Adrenal gland (tissue), 12 donors: ENCODE results near the gene ZBTB4. TPM values are rescaled to one million over a fixed set of nuclear protein-coding genes. Genes with fewer than 3 reads are reported as not detected.

Source experiments
- DNase-seq, 7 donors: peaks; one replicate each; pipeline ENCODE4 v3.0.0-alpha.2; 2019 to 2020
- H3K27ac ChIP-seq, 5 donors: fragments of 200-600 bp; sonication (generic) in 4 of 5; 1 replicate in 3 of 5; 2 replicates in 2 of 5; pipeline versions ENCODE4 v1.5.1 to v1.8.0; 2016 to 2020; ENCODE audit warnings: mild to moderate bottlenecking in 1 of 5
- H3K27me3 ChIP-seq: fragments of 200-600 bp; 2 replicates; pipeline ENCODE4 v1.8.0; 2021
- H3K36me3 ChIP-seq, 2 donors: fragments of 200-600 bp; replicated peaks in 1 of 2; 1 replicate in 1 of 2; 2 replicates in 1 of 2; pipeline versions ENCODE4 v1.5.1 to v1.8.0; 2018 to 2022
- H3K4me1 ChIP-seq, 2 donors: fragments of 200-600 bp; replicated peaks in 1 of 2; 1 replicate in 1 of 2; 2 replicates in 1 of 2; pipeline versions ENCODE4 v1.5.1 to v1.8.0; 2018 to 2021
- H3K4me3 ChIP-seq, 4 donors: fragments of 200-600 bp; sonication (generic) in 3 of 4; one replicate each; pipeline ENCODE4 v1.5.1; 2016 to 2018
- H3K9me3 ChIP-seq, 3 donors: fragments of 200-600 bp; sonication (generic) in 1 of 3; replicated peaks in 1 of 3; 1 replicate in 2 of 3; 2 replicates in 1 of 3; pipeline versions ENCODE4 v1.5.1 to v1.8.0; 2016 to 2021
- POLR2A ChIP-seq, 2 donors: fragments of 450-650 bp; IDR thresholded peaks; one replicate each; pipeline ENCODE4 v1.6.1; 2017; ENCODE audit warnings: antibody characterized with exemption in 2 of 2, mild to moderate bottlenecking in 2 of 2, moderate library complexity in 1 of 2
- WGBS, 4 donors: extraction: QIAGEN DNeasy Blood & Tissue Kit in 2 of 4; methylation state at CpG; one replicate each; pipeline versions ENCODE4 v1.1.5 to v1.1.7; 2013 to 2017; 5-methylcytosine and 5-hydroxymethylcytosine counted together
- intact Hi-C, 2 donors: fragments of 100-400 bp; cut with DNase I; formaldehyde crosslinking; loops; one replicate each; pipeline versions ENCODE4 v1.14.1 to v1.15.0; 2022 to 2023
- polyA plus RNA-seq, 3 donors: library from polyadenylated mRNA; stranded (reverse); fragments of 200-250 nt in 2 of 3; fragments of 350-450 nt in 1 of 3; fragmentation: Illumina TruSeq in 1 of 3; extraction: RNeasy Lipid Tissue Mini Kit (QIAGEN cat#74804) in 1 of 3; gene quantifications; one replicate each; pipeline ENCODE4 v1.2.3, GENCODE V29; 2013 to 2014
- total RNA-seq, 9 donors: library from RNA; depleted of rRNA in 4 of 9; stranded (reverse); fragments of >200 nt in 4 of 9; fragments of 120-200 nt in 1 of 9; fragmentation: NEBNext Ultra II Directional in 1 of 9; extraction: Animal tissue kit (Norgen Biotek cat#: 25700) in 1 of 9; gene quantifications; one replicate each; pipeline versions ENCODE4 v1.1.0 to v1.2.4, GENCODE V29; 2013 to 2023
- TF ChIP-seq, protein P1 (sequence below), 6 experiments: fragments of 450-650 bp in 4 of 6; fragments of 200-600 bp in 2 of 6; sonication (generic) in 1 of 6; IDR thresholded peaks; 1 replicate in 5 of 6; 2 replicates in 1 of 6; pipeline versions ENCODE4 v1.5.1 to v1.8.0; 2016 to 2021; ENCODE audit warnings: antibody characterized with exemption in 6 of 6, mild to moderate bottlenecking in 2 of 6, moderate library complexity in 1 of 6
- donor health status: healthy with polysubstance abuse.
- donor health status: Bipolar disorder and iron deficiency.
- donor health status: DM: yes; HTN: yes; CAD: no.
- donor health status: DM: no; HTN: no; CAD: no.
- donor health status: DM: no; HTN: no; CAD: no.
- donor health status: DM: yes; HTN: yes; CAD: no.

ZBTB4 gene
- total and polyA plus RNA-seq, 12 donors: 16.6 to 111 (median 66.5) TPM

DNA sequence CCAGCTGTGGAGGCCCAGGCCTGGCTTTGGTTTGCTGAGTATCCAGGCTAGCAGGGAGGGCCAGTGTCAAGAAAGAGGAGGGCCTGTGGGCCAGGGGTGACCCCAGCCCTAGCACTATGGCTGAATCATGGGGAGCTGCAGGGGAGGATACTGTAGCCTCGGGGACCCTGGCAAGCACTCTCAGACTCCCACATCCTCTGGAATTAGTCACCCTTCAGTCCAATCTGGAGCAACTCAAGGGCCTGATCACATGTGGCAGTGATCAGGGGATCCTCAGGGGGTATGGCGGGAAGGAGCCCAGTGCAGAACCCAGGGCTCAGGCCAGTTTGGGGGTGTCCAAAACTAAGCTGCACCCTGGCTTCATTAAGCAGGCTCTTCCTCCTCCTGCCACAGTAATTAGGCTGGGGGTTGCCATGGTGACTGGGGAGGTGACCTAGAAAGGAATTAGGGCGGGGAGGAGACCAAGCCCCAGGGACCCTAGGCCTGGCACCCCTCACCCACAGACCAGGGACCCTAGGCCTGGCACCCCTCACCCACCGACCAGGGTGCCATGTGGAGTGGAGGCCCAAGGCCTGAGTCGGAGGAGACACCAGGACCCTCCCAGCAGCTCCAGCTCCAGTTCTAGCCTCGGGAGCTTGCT, 66.0 kb downstream of the ZBTB4 start:
- no peak overlapping the region for H3K4me3 ChIP-seq
- 74 to 80% (median 79%) methylated on average over 3 to 6 of the region's 6 CpGs for WGBS, 4 donors
- H3K36me3 ChIP-seq: no peaks in the 10 kb centered on the region
- no peaks in the 10 kb centered on the region for H3K4me1 ChIP-seq
- no peaks in the 10 kb centered on the region for H3K27me3 ChIP-seq
- no peak for DNase-seq
- intact Hi-C loops: no loop called here
- no peak overlapping the region for H3K27ac ChIP-seq
- TF ChIP-seq POLR2A (IDR thresholded peaks at IDR 0.05): no peak
- TF ChIP-seq, protein P1, sequence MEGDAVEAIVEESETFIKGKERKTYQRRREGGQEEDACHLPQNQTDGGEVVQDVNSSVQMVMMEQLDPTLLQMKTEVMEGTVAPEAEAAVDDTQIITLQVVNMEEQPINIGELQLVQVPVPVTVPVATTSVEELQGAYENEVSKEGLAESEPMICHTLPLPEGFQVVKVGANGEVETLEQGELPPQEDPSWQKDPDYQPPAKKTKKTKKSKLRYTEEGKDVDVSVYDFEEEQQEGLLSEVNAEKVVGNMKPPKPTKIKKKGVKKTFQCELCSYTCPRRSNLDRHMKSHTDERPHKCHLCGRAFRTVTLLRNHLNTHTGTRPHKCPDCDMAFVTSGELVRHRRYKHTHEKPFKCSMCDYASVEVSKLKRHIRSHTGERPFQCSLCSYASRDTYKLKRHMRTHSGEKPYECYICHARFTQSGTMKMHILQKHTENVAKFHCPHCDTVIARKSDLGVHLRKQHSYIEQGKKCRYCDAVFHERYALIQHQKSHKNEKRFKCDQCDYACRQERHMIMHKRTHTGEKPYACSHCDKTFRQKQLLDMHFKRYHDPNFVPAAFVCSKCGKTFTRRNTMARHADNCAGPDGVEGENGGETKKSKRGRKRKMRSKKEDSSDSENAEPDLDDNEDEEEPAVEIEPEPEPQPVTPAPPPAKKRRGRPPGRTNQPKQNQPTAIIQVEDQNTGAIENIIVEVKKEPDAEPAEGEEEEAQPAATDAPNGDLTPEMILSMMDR (IDR thresholded peaks at IDR 0.05): no peak
- no peaks in the 10 kb centered on the region for H3K9me3 ChIP-seq

DNA sequence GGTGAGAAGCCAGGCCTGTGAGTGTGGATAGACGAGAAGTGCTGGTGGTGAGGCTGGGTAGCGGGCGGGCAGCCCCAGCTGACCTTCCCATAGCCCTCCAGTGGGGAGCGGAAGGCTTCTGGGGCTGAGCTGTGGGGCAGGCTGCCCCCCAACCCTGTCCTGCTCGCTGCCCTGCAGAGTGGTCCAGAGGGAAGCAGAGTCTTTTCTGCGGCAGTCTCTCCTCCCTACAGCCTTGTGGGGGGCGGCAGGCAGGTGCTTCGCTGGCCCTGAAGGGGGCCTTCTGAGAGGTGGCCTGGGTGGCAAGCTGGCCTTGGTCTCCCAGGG, 68.0 kb downstream of the ZBTB4 start:
- no peak for DNase-seq
- Histone ChIP-seq H3K9me3 (no peaks in the 10 kb centered on the region), H3K27me3 (no peaks in the 10 kb centered on the region), H3K4me1 (no peaks in the 10 kb centered on the region), H3K4me3 (no peak overlapping the region), H3K27ac (no peak overlapping the region), H3K36me3 (no peaks in the 10 kb centered on the region)
- WGBS, 4 donors: 77 to 96% (median 94%) methylated on average over 5 to 8 of the region's 8 CpGs
- no peak for TF ChIP-seq POLR2A (IDR thresholded peaks at IDR 0.05)
- TF ChIP-seq, protein P1 (IDR thresholded peaks at IDR 0.05): no peak
- intact Hi-C loops: no loop called here

DNA sequence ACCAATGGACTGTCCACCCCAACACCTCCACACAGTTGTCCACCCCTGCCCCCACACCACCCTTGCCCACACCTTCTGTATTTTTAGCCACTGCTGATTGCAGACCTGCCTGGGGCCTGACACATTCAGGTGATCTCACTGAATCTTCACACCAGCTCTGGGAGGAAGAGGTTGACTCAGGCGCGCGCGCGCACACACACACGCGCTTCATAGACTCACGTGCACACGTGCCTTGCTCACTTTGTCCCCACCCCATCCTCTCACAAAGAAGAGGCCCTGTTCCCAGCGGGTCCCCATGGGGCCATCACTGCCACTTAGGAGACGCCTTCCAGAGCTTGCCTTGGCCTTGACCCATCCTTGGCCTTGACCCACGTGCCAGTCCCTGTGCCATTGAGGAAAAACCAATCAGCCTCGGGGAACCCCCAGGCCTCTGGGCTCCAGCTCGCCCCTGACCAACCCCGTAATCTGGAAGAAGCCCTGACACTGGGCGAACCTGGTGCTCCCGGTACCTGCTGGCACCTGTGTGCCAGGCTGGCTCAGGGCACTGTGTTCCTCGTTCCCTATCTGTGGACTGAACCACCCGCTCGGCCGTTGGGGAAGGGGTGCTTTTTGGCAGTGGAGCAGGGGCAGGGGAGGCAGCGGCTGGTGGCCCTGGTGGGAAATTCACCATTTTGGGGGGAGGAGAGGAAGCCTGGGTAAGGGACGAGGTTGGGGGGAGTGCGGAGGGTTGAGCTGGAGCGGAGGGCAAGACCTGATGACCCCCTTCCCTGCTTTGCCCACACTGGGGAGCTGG, 68.6 kb downstream of the ZBTB4 start:
- intact Hi-C loops: no loop called here
- 86 to 94% (median 90%) methylated on average over 17 to 25 of the region's 25 CpGs for WGBS, 4 donors
- no peak overlapping the region for H3K4me3 ChIP-seq
- DNase-seq: no peak
- H3K27ac ChIP-seq: no peak overlapping the region
- TF ChIP-seq, protein P1 (IDR thresholded peaks at IDR 0.05): no peak
- TF ChIP-seq POLR2A (IDR thresholded peaks at IDR 0.05): no peak
- H3K4me1 ChIP-seq: no peaks in the 10 kb centered on the region
- H3K27me3 ChIP-seq: no peaks in the 10 kb centered on the region
- no peaks in the 10 kb centered on the region for H3K9me3 ChIP-seq
- H3K36me3 ChIP-seq: no peaks in the 10 kb centered on the region

DNA sequence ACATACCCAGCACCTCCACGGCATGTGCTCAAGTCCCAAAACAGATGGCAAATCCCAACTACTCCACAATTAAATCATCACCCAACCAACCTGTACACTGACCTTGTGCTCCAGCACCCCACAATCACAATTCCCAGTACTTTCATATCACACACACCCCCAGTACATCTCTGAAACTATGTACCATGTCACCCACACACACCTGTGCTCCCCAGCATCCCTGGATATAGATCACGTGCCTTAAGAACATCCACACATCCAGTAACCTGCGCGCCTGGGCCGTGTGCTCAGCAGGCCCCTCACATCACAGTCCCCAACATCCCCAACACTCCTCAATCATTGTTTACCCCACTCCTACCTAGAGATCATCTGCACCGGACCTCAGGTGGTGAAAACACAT, 69.7 kb downstream of the ZBTB4 start:
- TF ChIP-seq, protein P1 (IDR thresholded peaks at IDR 0.05): no peak
- no peak for TF ChIP-seq POLR2A (IDR thresholded peaks at IDR 0.05)
- 93 to 95% (median 94%) methylated on average over 5 to 6 of the region's 6 CpGs for WGBS, 4 donors

More for the DNA sequence above, 69.7 kb downstream of the ZBTB4 start:
- Histone ChIP-seq H3K4me1 (peaks cover 0 to 6% of the 10 kb centered on the region in 2 donors), H3K4me3 (no peak overlapping the region), H3K27me3 (no peaks in the 10 kb centered on the region), H3K9me3 (no peaks in the 10 kb centered on the region), H3K27ac (no peak overlapping the region), H3K36me3 (no peaks in the 10 kb centered on the region)
- DNase-seq: no peak
- intact Hi-C loops: no loop called here

Other genes starting within 250 kb of the ZBTB4 start
Only the 30 nearest of the 40 such genes appear.
- 10 to 100 TPM in 4 of 9 donors, 1 to 10 TPM in 5; 1.8 to 30.0 (median 7.8) TPM for gene SLC2A4, start 197.9 kb downstream of the ZBTB4 start, total RNA-seq
- gene SLC2A4, start 197.9 kb downstream of the ZBTB4 start, polyA plus RNA-seq: 10 to 100 TPM in 1 of 3 donors, 1 to 10 TPM in 1, under 1 TPM in 1; 0.75 to 12.7 (median 5.6) TPM
- under 1 TPM in 4 of 9 donors, not detected in 5; 0.06 to 0.28 (median 0.09) TPM for gene YBX2, start 185.0 kb downstream of the ZBTB4 start, total RNA-seq
- gene YBX2, start 185.0 kb downstream of the ZBTB4 start, polyA plus RNA-seq: 1 to 10 TPM in 1 of 3 donors, under 1 TPM in 1, not detected in 1; 0.88 to 1.4 TPM
- 100 to 1,000 TPM; 110 to 666 (median 262) TPM for gene EIF5A, start 172.0 kb downstream of the ZBTB4 start, total RNA-seq
- gene EIF5A, start 172.0 kb downstream of the ZBTB4 start, polyA plus RNA-seq: 100 to 1,000 TPM; 469 to 594 (median 589) TPM
- 100 to 1,000 TPM in 5 of 9 donors, 10 to 100 TPM in 4; 69.1 to 124 (median 100) TPM for gene GPS2, start 164.3 kb downstream of the ZBTB4 start, total RNA-seq
- 100 to 1,000 TPM; 167 to 196 (median 191) TPM for gene GPS2, start 164.3 kb downstream of the ZBTB4 start, polyA plus RNA-seq
- 10 to 100 TPM; 10.4 to 46.9 (median 25.0) TPM for gene NEURL4, start 150.3 kb downstream of the ZBTB4 start, total RNA-seq
- 100 to 1,000 TPM in 1 of 3 donors, 10 to 100 TPM in 1, 1 to 10 TPM in 1; 8.7 to 111 (median 45.5) TPM for gene NEURL4, start 150.3 kb downstream of the ZBTB4 start, polyA plus RNA-seq
- gene ACAP1, start 143.1 kb downstream of the ZBTB4 start, total RNA-seq: 10 to 100 TPM in 4 of 9 donors, 1 to 10 TPM in 5; 2.9 to 54.7 (median 9.7) TPM
- gene ACAP1, start 143.1 kb downstream of the ZBTB4 start, polyA plus RNA-seq: 10 to 100 TPM in 2 of 3 donors, 1 to 10 TPM in 1; 2.1 to 54.1 (median 21.9) TPM
- gene KCTD11, start 127.5 kb downstream of the ZBTB4 start, total RNA-seq: 10 to 100 TPM in 6 of 9 donors, 1 to 10 TPM in 3; 6.8 to 13.8 (median 11.5) TPM
- 1 to 10 TPM; 5.2 to 10.0 (median 7.1) TPM for gene KCTD11, start 127.5 kb downstream of the ZBTB4 start, polyA plus RNA-seq
- gene TMEM95, start 124.5 kb downstream of the ZBTB4 start, total RNA-seq: not detected
- gene TMEM95, start 124.5 kb downstream of the ZBTB4 start, polyA plus RNA-seq: not detected
- gene TNK1, start 98.5 kb downstream of the ZBTB4 start, total RNA-seq: 1 to 10 TPM in 7 of 9 donors, under 1 TPM in 2; 0.06 to 8.7 (median 2.1) TPM
- 1 to 10 TPM in 2 of 3 donors, under 1 TPM in 1; 0.13 to 3.9 (median 1.6) TPM for gene TNK1, start 98.5 kb downstream of the ZBTB4 start, polyA plus RNA-seq
- gene PLSCR3, start 85.1 kb downstream of the ZBTB4 start, total RNA-seq: 10 to 100 TPM in 8 of 9 donors, 1 to 10 TPM in 1; 7.7 to 34.5 (median 27.0) TPM
- gene PLSCR3, start 85.1 kb downstream of the ZBTB4 start, polyA plus RNA-seq: 10 to 100 TPM; 13.2 to 42.5 (median 32.9) TPM
- gene TMEM256, start 75.5 kb downstream of the ZBTB4 start, total RNA-seq: 100 to 1,000 TPM in 3 of 9 donors, 10 to 100 TPM in 6; 52.9 to 205 (median 92.4) TPM
- gene TMEM256, start 75.5 kb downstream of the ZBTB4 start, polyA plus RNA-seq: 100 to 1,000 TPM in 2 of 3 donors, 10 to 100 TPM in 1; 48.5 to 334 (median 254) TPM
- 10 to 100 TPM in 6 of 9 donors, 1 to 10 TPM in 3; 2.8 to 34.8 (median 14.4) TPM for gene NLGN2, start 71.8 kb downstream of the ZBTB4 start, total RNA-seq
- gene NLGN2, start 71.8 kb downstream of the ZBTB4 start, polyA plus RNA-seq: 10 to 100 TPM in 2 of 3 donors, 1 to 10 TPM in 1; 7.7 to 44.6 (median 28.1) TPM
- gene SPEM1, start 59.3 kb downstream of the ZBTB4 start, total RNA-seq: not detected
- gene SPEM1, start 59.3 kb downstream of the ZBTB4 start, polyA plus RNA-seq: not detected
- gene SPEM2, start 54.0 kb downstream of the ZBTB4 start, total RNA-seq: not detected
- gene SPEM2, start 54.0 kb downstream of the ZBTB4 start, polyA plus RNA-seq: not detected
- not detected for gene SPEM3, start 50.8 kb downstream of the ZBTB4 start, total RNA-seq
- not detected for gene SPEM3, start 50.8 kb downstream of the ZBTB4 start, polyA plus RNA-seq
- 10 to 100 TPM in 4 of 9 donors, 1 to 10 TPM in 5; 5.7 to 26.6 (median 8.8) TPM for gene TMEM102, start 44.2 kb downstream of the ZBTB4 start, total RNA-seq
- gene TMEM102, start 44.2 kb downstream of the ZBTB4 start, polyA plus RNA-seq: 1 to 10 TPM; 2.1 to 8.7 (median 6.6) TPM
- 10 to 100 TPM; 12.1 to 76.7 (median 23.4) TPM for gene FGF11, start 40.1 kb downstream of the ZBTB4 start, total RNA-seq
- gene FGF11, start 40.1 kb downstream of the ZBTB4 start, polyA plus RNA-seq: 10 to 100 TPM; 10.2 to 33.2 (median 19.2) TPM
- 10 to 100 TPM; 18.7 to 56.3 (median 37.9) TPM for gene CHRNB1, start 34.6 kb downstream of the ZBTB4 start, total RNA-seq
- gene CHRNB1, start 34.6 kb downstream of the ZBTB4 start, polyA plus RNA-seq: 10 to 100 TPM; 32.2 to 40.8 (median 32.9) TPM
- not detected for gene SLC35G6, start 1.8 kb upstream of the ZBTB4 start, total RNA-seq
- under 1 TPM in 1 of 3 donors, not detected in 2; 0.24 TPM for gene SLC35G6, start 1.8 kb upstream of the ZBTB4 start, polyA plus RNA-seq
- 100 to 1,000 TPM in 5 of 9 donors, 10 to 100 TPM in 4; 34.9 to 172 (median 117) TPM for gene POLR2A, start 4.7 kb upstream of the ZBTB4 start, total RNA-seq
- gene POLR2A, start 4.7 kb upstream of the ZBTB4 start, polyA plus RNA-seq: 10 to 100 TPM; 19.3 to 80.4 (median 58.7) TPM
- 100 to 1,000 TPM in 2 of 9 donors, 10 to 100 TPM in 6, 1 to 10 TPM in 1; 3.3 to 134 (median 52.8) TPM for gene TNFSF12, start 69.4 kb upstream of the ZBTB4 start, total RNA-seq
- 10 to 100 TPM; 18.8 to 70.8 (median 65.6) TPM for gene TNFSF12, start 69.4 kb upstream of the ZBTB4 start, polyA plus RNA-seq
- 10 to 100 TPM in 8 of 9 donors, under 1 TPM in 1; 1.00 to 75.2 (median 43.7) TPM for gene TNFSF13, start 79.1 kb upstream of the ZBTB4 start, total RNA-seq
- 10 to 100 TPM; 19.4 to 39.1 (median 25.2) TPM for gene TNFSF13, start 79.1 kb upstream of the ZBTB4 start, polyA plus RNA-seq
- gene SENP3, start 82.3 kb upstream of the ZBTB4 start, total RNA-seq: 10 to 100 TPM; 28.4 to 55.3 (median 44.2) TPM
- 10 to 100 TPM; 29.0 to 72.4 (median 38.4) TPM for gene SENP3, start 82.3 kb upstream of the ZBTB4 start, polyA plus RNA-seq
- 100 to 1,000 TPM in 6 of 9 donors, 10 to 100 TPM in 3; 19.4 to 177 (median 157) TPM for gene CD68, start 100.0 kb upstream of the ZBTB4 start, total RNA-seq
- gene CD68, start 100.0 kb upstream of the ZBTB4 start, polyA plus RNA-seq: 100 to 1,000 TPM in 2 of 3 donors, 10 to 100 TPM in 1; 32.3 to 207 (median 133) TPM
- 100 to 1,000 TPM in 6 of 9 donors, 10 to 100 TPM in 3; 65.9 to 267 (median 124) TPM for gene MPDU1, start 104.2 kb upstream of the ZBTB4 start, total RNA-seq
- gene MPDU1, start 104.2 kb upstream of the ZBTB4 start, polyA plus RNA-seq: 100 to 1,000 TPM in 1 of 3 donors, 10 to 100 TPM in 2; 70.1 to 200 (median 81.6) TPM
- 1 to 10 TPM in 1 of 9 donors, under 1 TPM in 6, not detected in 2; 0.42 to 2.0 (median 0.92) TPM for gene SOX15, start 110.5 kb upstream of the ZBTB4 start, total RNA-seq
- 1 to 10 TPM in 2 of 3 donors, under 1 TPM in 1; 0.29 to 2.4 (median 1.9) TPM for gene SOX15, start 110.5 kb upstream of the ZBTB4 start, polyA plus RNA-seq
- gene FXR2, start 135.3 kb upstream of the ZBTB4 start, total RNA-seq: 10 to 100 TPM; 35.6 to 68.6 (median 45.5) TPM
- 10 to 100 TPM; 42.2 to 73.1 (median 42.4) TPM for gene FXR2, start 135.3 kb upstream of the ZBTB4 start, polyA plus RNA-seq
- gene SAT2, start 148.2 kb upstream of the ZBTB4 start, total RNA-seq: 100 to 1,000 TPM; 165 to 403 (median 233) TPM
- 100 to 1,000 TPM; 190 to 700 (median 511) TPM for gene SAT2, start 148.2 kb upstream of the ZBTB4 start, polyA plus RNA-seq
- gene SHBG, start 150.5 kb upstream of the ZBTB4 start, total RNA-seq: 1 to 10 TPM in 8 of 9 donors, under 1 TPM in 1; 0.30 to 2.9 (median 1.9) TPM
- 1 to 10 TPM; 1.2 to 3.8 (median 2.0) TPM for gene SHBG, start 150.5 kb upstream of the ZBTB4 start, polyA plus RNA-seq
- gene ATP1B2, start 171.3 kb upstream of the ZBTB4 start, total RNA-seq: 10 to 100 TPM in 5 of 9 donors, 1 to 10 TPM in 4; 1.2 to 32.6 (median 14.5) TPM
- gene ATP1B2, start 171.3 kb upstream of the ZBTB4 start, polyA plus RNA-seq: 1 to 10 TPM; 7.9 to 9.2 (median 8.5) TPM